Measurements from ENCODE around the gene FGFBP2. TPM values are rescaled to one million over a fixed set of nuclear protein-coding genes. Genes with fewer than 3 reads are reported as not detected.
A peak's percentile ranks its signal among the peaks of the same experiment; 100 is the strongest.

Gene FGFBP2
- total RNA-seq: 2.6 TPM

- DNase-seq: peak; percentile 40
These were observed at the start of gene FGFBP2 for GRCh38 chr4:15963001-15963451. FGFBP2 (minus strand) TSS chr4:15963175; CDS start chr4:15963129, 46 bp downstream.

- no peak for DNase-seq
These were observed 48.2 kb upstream of the FGFBP2 start for GRCh38 chr4:16011173-16011572.

GRCh38 chr4:16009153-16009552 lies 46.2 kb upstream of the FGFBP2 start:
- no peak for DNase-seq

- no peak for DNase-seq
These were observed 44.6 kb upstream of the FGFBP2 start for GRCh38 chr4:16007471-16008095.

GRCh38 chr4:16006771-16007446 lies 43.9 kb upstream of the FGFBP2 start:
- DNase-seq: no peak

- DNase-seq: no peak
These were observed 42.7 kb upstream of the FGFBP2 start for GRCh38 chr4:16005676-16006075.

GRCh38 chr4:16001484-16001858 lies 38.5 kb upstream of the FGFBP2 start:
- peak; percentile 70 for DNase-seq

- DNase-seq: no peak
These were observed 37.9 kb upstream of the FGFBP2 start for GRCh38 chr4:16000708-16001483.

GRCh38 chr4:15996773-15997172 lies 33.8 kb upstream of the FGFBP2 start:
- no peak for DNase-seq

GRCh38 chr4:15995826-15996225 lies 32.9 kb upstream of the FGFBP2 start:
- no peak for DNase-seq

- DNase-seq: no peak
These were observed 29.2 kb upstream of the FGFBP2 start for GRCh38 chr4:15992167-15992485.

- no peak for DNase-seq
These were observed 27.8 kb upstream of the FGFBP2 start for GRCh38 chr4:15990570-15991285.

- DNase-seq: no peak
These were observed 26.4 kb upstream of the FGFBP2 start for GRCh38 chr4:15989424-15989823.

- DNase-seq: no peak
These were observed 25.2 kb upstream of the FGFBP2 start for GRCh38 chr4:15988222-15988621.

GRCh38 chr4:15986907-15987306 lies 23.9 kb upstream of the FGFBP2 start:
- no peak for DNase-seq

GRCh38 chr4:15983610-15984009 lies 20.6 kb upstream of the FGFBP2 start:
- no peak for DNase-seq

GRCh38 chr4:15982842-15983524 lies 20.0 kb upstream of the FGFBP2 start:
- DNase-seq: no peak

- no peak for DNase-seq
These were observed 13.8 kb upstream of the FGFBP2 start for GRCh38 chr4:15976456-15977447.

GRCh38 chr4:15971068-15971801 lies 8.3 kb upstream of the FGFBP2 start:
- no peak for DNase-seq

Data from skin of body (tissue), 2 donors.